ENCODE measurements around the gene ZEB2.

ZEB2 gene

DNA sequence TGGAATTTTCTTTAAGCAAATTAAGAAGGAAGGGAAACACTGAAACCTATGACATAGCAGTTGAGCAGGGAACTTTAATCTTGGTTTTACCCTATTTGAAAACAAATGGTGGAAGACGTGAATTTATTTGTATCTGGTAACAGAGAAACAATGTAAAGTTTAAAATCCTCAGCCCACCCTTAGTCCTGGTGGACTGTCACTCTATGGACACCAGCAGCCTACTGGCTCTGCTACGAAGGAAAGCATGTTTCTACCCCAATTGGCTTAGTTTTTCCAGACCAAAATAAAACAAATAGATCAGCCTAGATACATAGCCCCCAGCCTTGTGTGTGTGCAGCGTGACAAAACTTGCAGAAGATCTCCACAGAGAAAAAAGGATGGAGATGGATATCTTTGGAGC is 7.4 kb downstream of the ZEB2 start:
- H3K27me3 ChIP-seq: no peaks in the 10 kb centered on the region
- peak overlapping the region; percentile 89 to 90 for H3K4me3 ChIP-seq (ENCODE audit: low read depth in 1 of 2, low read length in 1 of 2)
- H3K36me3 ChIP-seq: no peaks in the 10 kb centered on the region
- H3K9me3 ChIP-seq: no peaks in the 10 kb centered on the region
- peaks cover 78 to 79% of the 10 kb centered on the region in 2 experiments for H3K4me1 ChIP-seq (ENCODE audit: control insufficient read depth in 1 of 2, insufficient read depth in 1 of 2, low read depth in 1 of 2, low read length in 1 of 2)
- TF ChIP-seq, protein P1, sequence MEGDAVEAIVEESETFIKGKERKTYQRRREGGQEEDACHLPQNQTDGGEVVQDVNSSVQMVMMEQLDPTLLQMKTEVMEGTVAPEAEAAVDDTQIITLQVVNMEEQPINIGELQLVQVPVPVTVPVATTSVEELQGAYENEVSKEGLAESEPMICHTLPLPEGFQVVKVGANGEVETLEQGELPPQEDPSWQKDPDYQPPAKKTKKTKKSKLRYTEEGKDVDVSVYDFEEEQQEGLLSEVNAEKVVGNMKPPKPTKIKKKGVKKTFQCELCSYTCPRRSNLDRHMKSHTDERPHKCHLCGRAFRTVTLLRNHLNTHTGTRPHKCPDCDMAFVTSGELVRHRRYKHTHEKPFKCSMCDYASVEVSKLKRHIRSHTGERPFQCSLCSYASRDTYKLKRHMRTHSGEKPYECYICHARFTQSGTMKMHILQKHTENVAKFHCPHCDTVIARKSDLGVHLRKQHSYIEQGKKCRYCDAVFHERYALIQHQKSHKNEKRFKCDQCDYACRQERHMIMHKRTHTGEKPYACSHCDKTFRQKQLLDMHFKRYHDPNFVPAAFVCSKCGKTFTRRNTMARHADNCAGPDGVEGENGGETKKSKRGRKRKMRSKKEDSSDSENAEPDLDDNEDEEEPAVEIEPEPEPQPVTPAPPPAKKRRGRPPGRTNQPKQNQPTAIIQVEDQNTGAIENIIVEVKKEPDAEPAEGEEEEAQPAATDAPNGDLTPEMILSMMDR (IDR thresholded peaks at IDR 0.05): no peak
- H3K27ac ChIP-seq: peak overlapping the region; percentile 60

DNA sequence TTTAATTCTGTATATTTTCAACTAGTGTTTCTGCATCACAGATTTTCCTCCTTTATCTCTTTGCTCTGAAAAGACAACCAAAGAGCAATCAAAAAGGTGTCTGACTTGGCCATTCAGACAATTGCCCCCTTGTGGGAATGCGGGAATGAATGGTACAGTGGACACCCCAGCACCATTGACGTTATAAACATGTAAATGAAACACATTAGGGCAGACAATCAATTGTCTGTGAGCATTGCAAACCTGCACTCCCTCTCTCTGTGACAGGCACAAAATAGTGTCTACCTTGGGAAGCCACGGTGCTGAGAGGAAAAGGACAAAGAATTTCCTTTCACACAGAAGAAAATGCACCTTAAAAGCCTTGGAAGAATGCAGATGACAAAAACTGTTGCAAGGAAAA is 8.0 kb downstream of the ZEB2 start:
- H3K4me3 ChIP-seq (ENCODE audit: low read depth in 1 of 2, low read length in 1 of 2): no peak overlapping the region
- H3K4me1 ChIP-seq (ENCODE audit: control insufficient read depth in 1 of 2, insufficient read depth in 1 of 2, low read depth in 1 of 2, low read length in 1 of 2): peaks cover 83% of the 10 kb centered on the region in 2 experiments
- H3K27ac ChIP-seq: no peak overlapping the region

DNA sequence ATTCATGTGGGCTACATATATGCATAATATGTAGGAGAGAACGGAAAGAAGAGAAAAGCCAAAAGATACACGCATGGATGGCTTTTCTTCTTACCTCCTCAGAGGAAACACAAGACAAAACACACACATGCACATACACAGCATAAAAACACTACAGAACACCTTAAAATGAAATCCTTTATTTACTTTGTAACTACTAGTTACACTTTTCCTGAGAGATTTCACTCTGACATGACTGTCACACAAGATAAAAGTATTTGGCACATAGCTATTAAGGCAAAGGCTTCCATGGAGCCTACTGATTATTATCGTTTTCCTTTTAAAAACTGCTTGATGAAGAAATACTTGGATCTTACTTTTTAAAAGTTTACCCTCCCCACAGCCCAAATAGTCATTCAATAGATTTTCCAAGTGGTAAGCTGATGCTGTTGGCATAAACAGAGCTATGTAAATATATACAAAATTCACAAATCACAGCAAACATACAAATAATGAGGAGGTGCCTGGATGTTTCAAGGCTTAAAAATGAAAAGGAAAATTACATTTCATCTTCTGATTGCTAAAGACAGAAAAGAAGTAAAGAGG is 8.6 kb downstream of the ZEB2 start:
- TF ChIP-seq, protein P1 (IDR thresholded peaks at IDR 0.05): no peak
- Histone ChIP-seq H3K27me3 (no peaks in the 10 kb centered on the region), H3K4me3 (ENCODE audit: low read depth in 1 of 2, low read length in 1 of 2) (no peak overlapping the region), H3K4me1 (ENCODE audit: control insufficient read depth in 1 of 2, insufficient read depth in 1 of 2, low read depth in 1 of 2, low read length in 1 of 2) (peaks cover 83 to 84% of the 10 kb centered on the region in 2 experiments), H3K36me3 (no peaks in the 10 kb centered on the region), H3K27ac (no peak overlapping the region), H3K9me3 (no peaks in the 10 kb centered on the region)

More for the DNA sequence above, 8.0 kb downstream of the ZEB2 start:
- Histone ChIP-seq H3K36me3 (no peaks in the 10 kb centered on the region), H3K9me3 (no peaks in the 10 kb centered on the region), H3K27me3 (no peaks in the 10 kb centered on the region)
- TF ChIP-seq, protein P1 (IDR thresholded peaks at IDR 0.05): no peak

DNA sequence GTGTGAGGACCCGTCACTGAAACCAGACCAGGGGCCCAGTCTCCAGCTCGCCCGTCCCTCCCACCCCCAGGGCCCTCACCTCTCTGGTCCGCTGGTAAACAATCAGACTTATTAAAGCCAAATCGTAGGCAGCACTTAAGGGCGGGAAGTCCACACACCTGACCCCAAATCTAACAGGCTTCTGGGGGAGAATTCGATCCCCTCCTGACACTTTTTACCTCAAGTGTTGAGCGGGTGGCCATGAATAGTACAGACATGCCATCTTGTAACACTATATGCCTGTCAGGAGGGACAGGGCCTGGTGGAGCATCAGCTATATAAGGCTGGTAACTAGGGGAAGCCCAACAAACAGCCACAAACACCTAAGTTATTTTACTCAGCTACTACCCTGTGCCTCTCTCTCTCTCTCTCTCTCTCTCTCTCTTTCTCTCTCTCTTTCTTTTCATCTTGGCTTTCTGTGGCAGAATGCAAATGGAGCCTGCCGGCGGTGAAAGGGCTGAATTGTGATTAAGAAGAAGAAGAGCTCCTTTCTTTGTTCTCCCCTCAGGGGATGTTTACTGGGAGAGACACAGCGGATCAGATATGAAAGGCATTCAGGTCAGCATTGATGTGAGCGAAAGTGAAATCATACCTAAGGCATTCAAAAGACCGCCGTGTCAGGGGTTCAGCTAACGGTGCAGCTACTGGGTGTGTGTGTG is 9.5 kb downstream of the ZEB2 start:
- Histone ChIP-seq H3K27ac (peak overlapping the region; percentile 93), H3K27me3 (no peaks in the 10 kb centered on the region), H3K9me3 (no peaks in the 10 kb centered on the region), H3K4me1 (ENCODE audit: control insufficient read depth in 1 of 2, insufficient read depth in 1 of 2, low read depth in 1 of 2, low read length in 1 of 2) (peaks cover 82 to 84% of the 10 kb centered on the region in 2 experiments), H3K36me3 (no peaks in the 10 kb centered on the region), H3K4me3 (ENCODE audit: low read depth in 1 of 2, low read length in 1 of 2) (no peak overlapping the region)
- TF ChIP-seq, protein P1 (IDR thresholded peaks at IDR 0.05): no peak

DNA sequence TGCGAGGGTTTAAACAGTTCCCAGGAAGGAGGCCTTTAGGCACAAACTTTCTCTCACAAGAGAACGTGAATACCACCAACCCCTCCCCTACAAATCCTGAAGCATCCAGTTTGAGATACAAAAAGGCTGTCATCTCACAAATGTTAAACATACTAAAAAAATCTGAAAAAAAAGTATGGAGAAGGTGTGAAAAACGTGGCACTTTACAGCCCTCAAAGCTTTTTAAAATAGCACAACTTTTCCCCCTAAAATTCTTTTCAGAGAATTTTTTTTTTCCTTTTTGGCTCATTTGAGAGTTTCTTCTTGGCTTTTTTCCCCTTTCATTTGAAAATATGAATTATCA is 10.1 kb downstream of the ZEB2 start:
- Histone ChIP-seq H3K9me3 (no peaks in the 10 kb centered on the region), H3K27me3 (no peaks in the 10 kb centered on the region), H3K4me3 (ENCODE audit: low read depth in 1 of 2, low read length in 1 of 2) (no peak overlapping the region), H3K27ac (peak overlapping the region; percentile 93), H3K36me3 (no peaks in the 10 kb centered on the region), H3K4me1 (ENCODE audit: control insufficient read depth in 1 of 2, insufficient read depth in 1 of 2, low read depth in 1 of 2, low read length in 1 of 2) (peaks cover 76 to 79% of the 10 kb centered on the region in 2 experiments)
- TF ChIP-seq, protein P1 (IDR thresholded peaks at IDR 0.05): no peak
